Measurements from ENCODE around the gene CCDC82.

The CCDC82 gene

DNA sequence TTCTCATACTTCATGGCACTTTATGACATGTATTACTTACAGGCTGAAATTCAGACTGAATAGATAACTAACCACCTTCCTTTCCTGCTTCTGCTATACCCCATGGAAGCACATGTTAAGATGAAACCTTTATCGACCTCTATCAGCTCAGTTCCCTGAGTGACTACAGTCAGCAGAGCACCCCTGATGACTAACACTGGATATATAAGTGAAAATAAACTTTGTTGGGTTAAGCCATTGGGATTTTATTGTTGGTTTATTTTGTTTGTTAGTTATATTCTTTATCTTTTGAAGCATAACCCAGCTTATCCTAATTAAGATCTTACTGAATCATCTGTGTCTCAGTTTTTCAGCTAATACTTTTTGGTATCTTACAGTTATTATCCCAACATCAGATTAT is 23.7 kb downstream of the CCDC82 start:
- no peak overlapping the region for H2BK120ac ChIP-seq (ENCODE audit: low read depth, low read length)
- no peaks in the 10 kb centered on the region for H3K27me3 ChIP-seq (ENCODE audit: control insufficient read depth in 3 of 3, insufficient read depth in 3 of 3, low read depth in 1 of 3, low read length in 3 of 3)
- no peak overlapping the region for H3K4ac ChIP-seq (ENCODE audit: low read length)
- no peaks in the 10 kb centered on the region for H3K4me1 ChIP-seq (ENCODE audit: control insufficient read depth in 2 of 2, insufficient read depth in 1 of 2, low read depth in 1 of 2, low read length in 2 of 2)
- H2BK12ac ChIP-seq (ENCODE audit: low read length), result no peak overlapping the region
- no peak for DNase-seq (ENCODE audit: low spot score)
- H3K27ac ChIP-seq (replicated peaks; ENCODE audit: low read length), result no peak overlapping the region
- no CpG with 5 or more reads among the region's 1 CpG for WGBS, 2 donors (ENCODE audit: extremely low coverage in 2 of 2, insufficient read length in 2 of 2, insufficient replicate concordance in 1 of 2)
- H3K23ac ChIP-seq (ENCODE audit: low read depth, low read length, poor library complexity), result no peak overlapping the region
- H4K8ac ChIP-seq (ENCODE audit: low read depth, low read length), result no peak overlapping the region
- H2BK5ac ChIP-seq (ENCODE audit: low read length), result no peak overlapping the region
- peaks cover 4 to 93% of the 10 kb centered on the region in 2 donors for H3K36me3 ChIP-seq (replicated peaks in 1 of 2; ENCODE audit: control insufficient read depth in 2 of 2, insufficient read depth in 2 of 2, low read length in 2 of 2)
- H4K91ac ChIP-seq (ENCODE audit: low read depth, low read length, poor library complexity), result no peak overlapping the region
- no peak overlapping the region for H3K18ac ChIP-seq (ENCODE audit: low read length)
- no peak overlapping the region for H2AK5ac ChIP-seq (ENCODE audit: low read depth, low read length)
- no peak overlapping the region for H2AFZ ChIP-seq (ENCODE audit: low read length)
- peaks cover 2 to 16% of the 10 kb centered on the region in 2 donors for H3K9me3 ChIP-seq (replicated peaks in 1 of 2; ENCODE audit: control insufficient read depth in 2 of 2, insufficient read depth in 1 of 2, low read depth in 1 of 2, low read length in 2 of 2)
- no peak overlapping the region for H3K14ac ChIP-seq (ENCODE audit: low read length)
- no peak overlapping the region for H3K9ac ChIP-seq (ENCODE audit: low read depth, low read length, poor library complexity)
- H3K79me1 ChIP-seq (ENCODE audit: low read depth, low read length), result no peaks in the 10 kb centered on the region
- no peak overlapping the region for H3K4me2 ChIP-seq (ENCODE audit: insufficient read depth, low read length, poor library complexity, severe bottlenecking)
- H3K4me3 ChIP-seq (ENCODE audit: low read length in 2 of 2), result no peak overlapping the region
- H2BK15ac ChIP-seq (ENCODE audit: low read length), result no peak overlapping the region

DNA sequence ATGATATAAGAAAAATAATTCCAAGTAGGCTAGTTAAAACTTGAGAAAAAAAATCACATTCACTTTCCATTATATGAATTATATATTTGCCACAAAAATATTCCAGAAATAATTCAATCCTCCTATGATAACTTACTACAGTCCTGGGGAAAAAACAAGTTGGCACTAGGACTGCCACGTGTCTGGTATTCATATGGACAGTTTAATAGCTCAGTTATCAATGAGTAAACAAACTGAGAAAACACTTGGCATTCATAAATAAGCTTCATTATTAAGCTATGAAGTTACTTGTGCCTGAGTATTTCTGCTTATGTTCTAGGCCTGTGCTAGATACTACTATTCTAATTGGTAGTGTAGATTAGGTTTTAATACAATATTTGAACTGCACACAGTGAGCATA is 24.2 kb downstream of the CCDC82 start:
- Histone ChIP-seq H3K18ac (ENCODE audit: low read length) (no peak overlapping the region), H2BK5ac (ENCODE audit: low read length) (no peak overlapping the region), H3K4me3 (ENCODE audit: low read length in 2 of 2) (no peak overlapping the region), H3K14ac (ENCODE audit: low read length) (no peak overlapping the region), H4K91ac (ENCODE audit: low read depth, low read length, poor library complexity) (no peak overlapping the region), H2BK12ac (ENCODE audit: low read length) (no peak overlapping the region), H3K4ac (ENCODE audit: low read length) (no peak overlapping the region), H3K4me2 (ENCODE audit: insufficient read depth, low read length, poor library complexity, severe bottlenecking) (no peak overlapping the region), H3K27ac (replicated peaks; ENCODE audit: low read length) (no peak overlapping the region), H3K9me3 (replicated peaks in 1 of 2; ENCODE audit: control insufficient read depth in 2 of 2, insufficient read depth in 1 of 2, low read depth in 1 of 2, low read length in 2 of 2) (peaks cover 2 to 16% of the 10 kb centered on the region in 2 donors), H2AK5ac (ENCODE audit: low read depth, low read length) (no peak overlapping the region), H3K23ac (ENCODE audit: low read depth, low read length, poor library complexity) (no peak overlapping the region), H2BK15ac (ENCODE audit: low read length) (no peak overlapping the region), H4K8ac (ENCODE audit: low read depth, low read length) (no peak overlapping the region), H3K9ac (ENCODE audit: low read depth, low read length, poor library complexity) (no peak overlapping the region), H2AFZ (ENCODE audit: low read length) (no peak overlapping the region), H2BK120ac (ENCODE audit: low read depth, low read length) (no peak overlapping the region), H3K36me3 (replicated peaks in 1 of 2; ENCODE audit: control insufficient read depth in 2 of 2, insufficient read depth in 2 of 2, low read length in 2 of 2) (peaks cover 4 to 93% of the 10 kb centered on the region in 2 donors), H3K79me1 (ENCODE audit: low read depth, low read length) (no peaks in the 10 kb centered on the region), H3K27me3 (ENCODE audit: control insufficient read depth in 3 of 3, insufficient read depth in 3 of 3, low read depth in 1 of 3, low read length in 3 of 3) (no peaks in the 10 kb centered on the region), H3K4me1 (ENCODE audit: control insufficient read depth in 2 of 2, insufficient read depth in 1 of 2, low read depth in 1 of 2, low read length in 2 of 2) (no peaks in the 10 kb centered on the region)
- no CpG with 5 or more reads among the region's 1 CpG for WGBS, 2 donors (ENCODE audit: extremely low coverage in 2 of 2, insufficient read length in 2 of 2, insufficient replicate concordance in 1 of 2)
- DNase-seq (ENCODE audit: low spot score), result no peak

DNA sequence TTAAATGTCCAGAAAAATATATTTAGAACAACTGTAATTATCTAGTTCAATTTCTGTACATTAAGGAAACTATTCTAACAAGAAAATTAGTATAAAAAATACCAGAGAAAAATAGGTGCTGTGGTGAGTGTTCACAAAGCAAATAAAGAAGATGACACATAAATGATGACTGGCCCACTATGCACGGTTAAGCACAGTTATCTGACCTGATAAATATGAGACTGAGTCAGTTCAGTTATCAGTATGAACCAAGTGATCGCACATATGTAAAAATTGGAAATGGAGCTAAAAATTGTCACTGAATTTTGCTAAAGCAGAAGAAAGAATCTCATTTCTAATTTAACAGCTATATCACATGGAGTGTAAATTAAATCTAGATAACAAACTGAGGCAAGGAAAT is 27.9 kb downstream of the CCDC82 start:
- Histone ChIP-seq H2AFZ (ENCODE audit: low read length) (no peak overlapping the region), H3K18ac (ENCODE audit: low read length) (no peak overlapping the region), H3K4me3 (ENCODE audit: low read length in 2 of 2) (no peak overlapping the region), H4K8ac (ENCODE audit: low read depth, low read length) (no peak overlapping the region), H2BK120ac (ENCODE audit: low read depth, low read length) (no peak overlapping the region), H3K9me3 (replicated peaks in 1 of 2; ENCODE audit: control insufficient read depth in 2 of 2, insufficient read depth in 1 of 2, low read depth in 1 of 2, low read length in 2 of 2) (no peaks in the 10 kb centered on the region), H4K91ac (ENCODE audit: low read depth, low read length, poor library complexity) (no peak overlapping the region), H3K27ac (replicated peaks; ENCODE audit: low read length) (no peak overlapping the region), H3K36me3 (replicated peaks in 1 of 2; ENCODE audit: control insufficient read depth in 2 of 2, insufficient read depth in 2 of 2, low read length in 2 of 2) (peaks cover 4 to 86% of the 10 kb centered on the region in 2 donors), H3K4me1 (ENCODE audit: control insufficient read depth in 2 of 2, insufficient read depth in 1 of 2, low read depth in 1 of 2, low read length in 2 of 2) (no peaks in the 10 kb centered on the region), H3K4me2 (ENCODE audit: insufficient read depth, low read length, poor library complexity, severe bottlenecking) (no peak overlapping the region), H3K14ac (ENCODE audit: low read length) (no peak overlapping the region), H2BK15ac (ENCODE audit: low read length) (no peak overlapping the region), H3K4ac (ENCODE audit: low read length) (no peak overlapping the region), H3K9ac (ENCODE audit: low read depth, low read length, poor library complexity) (no peak overlapping the region), H3K79me1 (ENCODE audit: low read depth, low read length) (no peaks in the 10 kb centered on the region), H3K27me3 (ENCODE audit: control insufficient read depth in 3 of 3, insufficient read depth in 3 of 3, low read depth in 1 of 3, low read length in 3 of 3) (no peaks in the 10 kb centered on the region), H2BK5ac (ENCODE audit: low read length) (no peak overlapping the region), H2BK12ac (ENCODE audit: low read length) (no peak overlapping the region), H3K23ac (ENCODE audit: low read depth, low read length, poor library complexity) (no peak overlapping the region), H2AK5ac (ENCODE audit: low read depth, low read length) (no peak overlapping the region)
- no peak for DNase-seq (ENCODE audit: low spot score)
- no CpG with 5 or more reads among the region's 2 CpGs for WGBS, 2 donors (ENCODE audit: extremely low coverage in 2 of 2, insufficient read length in 2 of 2, insufficient replicate concordance in 1 of 2)

DNA sequence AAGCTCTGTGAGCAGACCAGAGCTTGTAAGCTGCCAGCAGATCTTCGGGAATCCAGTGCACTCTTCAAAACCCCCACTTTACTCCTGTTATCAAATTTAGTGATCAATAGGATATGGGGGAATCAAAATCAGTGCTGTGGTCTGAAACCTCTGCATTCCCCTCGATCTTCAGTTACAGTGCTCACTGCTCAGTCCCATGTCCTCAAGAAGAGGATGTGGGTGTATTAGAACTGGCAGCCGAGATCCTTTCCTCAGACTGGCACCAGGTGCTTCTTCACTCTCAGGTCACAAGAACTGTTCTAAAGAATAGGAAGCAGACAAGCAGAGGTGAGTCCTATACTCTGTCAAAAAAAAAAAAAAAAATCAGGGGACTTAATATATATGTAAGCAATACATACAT is 31.4 kb downstream of the CCDC82 start:
- Histone ChIP-seq H3K4ac (ENCODE audit: low read length) (no peak overlapping the region), H3K79me1 (ENCODE audit: low read depth, low read length) (no peaks in the 10 kb centered on the region), H2BK5ac (ENCODE audit: low read length) (no peak overlapping the region), H4K91ac (ENCODE audit: low read depth, low read length, poor library complexity) (no peak overlapping the region), H3K9me3 (replicated peaks in 1 of 2; ENCODE audit: control insufficient read depth in 2 of 2, insufficient read depth in 1 of 2, low read depth in 1 of 2, low read length in 2 of 2) (no peaks in the 10 kb centered on the region), H3K9ac (ENCODE audit: low read depth, low read length, poor library complexity) (no peak overlapping the region), H4K8ac (ENCODE audit: low read depth, low read length) (no peak overlapping the region), H2AFZ (ENCODE audit: low read length) (no peak overlapping the region), H3K4me2 (ENCODE audit: insufficient read depth, low read length, poor library complexity, severe bottlenecking) (no peak overlapping the region), H2AK5ac (ENCODE audit: low read depth, low read length) (no peak overlapping the region), H3K36me3 (replicated peaks in 1 of 2; ENCODE audit: control insufficient read depth in 2 of 2, insufficient read depth in 2 of 2, low read length in 2 of 2) (peaks cover 4 to 86% of the 10 kb centered on the region in 2 donors), H3K27me3 (ENCODE audit: control insufficient read depth in 3 of 3, insufficient read depth in 3 of 3, low read depth in 1 of 3, low read length in 3 of 3) (no peaks in the 10 kb centered on the region), H3K4me1 (ENCODE audit: control insufficient read depth in 2 of 2, insufficient read depth in 1 of 2, low read depth in 1 of 2, low read length in 2 of 2) (no peaks in the 10 kb centered on the region), H2BK15ac (ENCODE audit: low read length) (no peak overlapping the region), H2BK120ac (ENCODE audit: low read depth, low read length) (no peak overlapping the region), H3K14ac (ENCODE audit: low read length) (no peak overlapping the region), H2BK12ac (ENCODE audit: low read length) (no peak overlapping the region), H3K23ac (ENCODE audit: low read depth, low read length, poor library complexity) (no peak overlapping the region), H3K27ac (replicated peaks; ENCODE audit: low read length) (no peak overlapping the region), H3K18ac (ENCODE audit: low read length) (no peak overlapping the region), H3K4me3 (ENCODE audit: low read length in 2 of 2) (no peak overlapping the region)
- no peak for DNase-seq (ENCODE audit: low spot score)
- WGBS, 2 donors (ENCODE audit: extremely low coverage in 2 of 2, insufficient read length in 2 of 2, insufficient replicate concordance in 1 of 2), result no CpG with 5 or more reads among the region's 3 CpGs
